Measurements from ENCODE around the gene YJU2. TPM values are rescaled to one million over a fixed set of nuclear protein-coding genes. Genes with fewer than 3 reads are reported as not detected.

The YJU2 gene
- total RNA-seq, 3 donors from 2014 or later (not counting 1 experiment from before 2014, with no cell fraction given), result 37.7 to 39.5 (median 38.5) TPM

DNA sequence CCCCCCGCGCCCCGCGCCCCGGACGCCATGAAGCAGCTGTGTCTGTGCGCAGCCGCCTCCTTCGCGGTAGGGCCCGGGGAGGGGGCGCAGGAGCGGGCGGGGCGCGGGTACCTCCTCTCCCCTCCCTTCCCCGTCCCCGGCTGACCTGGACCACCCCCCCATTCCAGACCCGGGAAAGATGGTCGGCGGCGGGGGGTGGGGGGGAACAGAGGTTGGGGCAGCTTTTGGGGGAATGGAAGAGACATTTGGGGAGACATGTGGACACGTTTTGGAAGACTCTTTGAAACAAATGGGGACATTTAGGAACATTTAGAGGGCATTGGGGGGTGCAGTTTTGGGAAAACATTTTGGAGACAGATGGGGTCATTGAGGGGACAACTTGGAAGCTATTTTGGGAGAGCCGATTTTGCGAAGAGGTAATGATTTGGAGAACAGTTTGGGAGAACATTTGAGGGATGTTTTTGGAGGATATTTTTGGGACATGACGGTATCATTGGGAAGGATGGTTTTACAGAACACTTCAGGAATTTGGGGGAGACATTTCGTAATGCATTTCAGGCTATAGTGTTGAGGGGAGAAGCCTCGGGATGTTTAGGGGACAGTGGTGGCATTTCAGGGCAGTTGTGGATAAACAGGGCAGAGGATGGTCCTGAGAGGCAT lies 48.3 kb upstream of the YJU2 start:
- H3K27ac Mint-ChIP-seq, result no peak overlapping the region
- H3K27me3 Mint-ChIP-seq (ENCODE audit: low read depth in 2 of 2), result peaks cover 38 to 44% of the 10 kb centered on the region in 2 donors
- H3K4me1 ChIP-seq (ENCODE audit: control insufficient read depth, insufficient read depth, low read length), result no peaks in the 10 kb centered on the region
- H3K4me3 ChIP-seq (ENCODE audit: low read length), result no peak overlapping the region
- H3K9me3 ChIP-seq (ENCODE audit: control insufficient read depth, insufficient read depth, low read length), result no peaks in the 10 kb centered on the region
- H3K9me3 Mint-ChIP-seq, result peaks cover 0 to 6% of the 10 kb centered on the region in 2 donors
- 12% methylated on average over 23 of the region's 28 CpGs for WGBS (ENCODE audit: insufficient coverage)
- TF ChIP-seq, protein P1, sequence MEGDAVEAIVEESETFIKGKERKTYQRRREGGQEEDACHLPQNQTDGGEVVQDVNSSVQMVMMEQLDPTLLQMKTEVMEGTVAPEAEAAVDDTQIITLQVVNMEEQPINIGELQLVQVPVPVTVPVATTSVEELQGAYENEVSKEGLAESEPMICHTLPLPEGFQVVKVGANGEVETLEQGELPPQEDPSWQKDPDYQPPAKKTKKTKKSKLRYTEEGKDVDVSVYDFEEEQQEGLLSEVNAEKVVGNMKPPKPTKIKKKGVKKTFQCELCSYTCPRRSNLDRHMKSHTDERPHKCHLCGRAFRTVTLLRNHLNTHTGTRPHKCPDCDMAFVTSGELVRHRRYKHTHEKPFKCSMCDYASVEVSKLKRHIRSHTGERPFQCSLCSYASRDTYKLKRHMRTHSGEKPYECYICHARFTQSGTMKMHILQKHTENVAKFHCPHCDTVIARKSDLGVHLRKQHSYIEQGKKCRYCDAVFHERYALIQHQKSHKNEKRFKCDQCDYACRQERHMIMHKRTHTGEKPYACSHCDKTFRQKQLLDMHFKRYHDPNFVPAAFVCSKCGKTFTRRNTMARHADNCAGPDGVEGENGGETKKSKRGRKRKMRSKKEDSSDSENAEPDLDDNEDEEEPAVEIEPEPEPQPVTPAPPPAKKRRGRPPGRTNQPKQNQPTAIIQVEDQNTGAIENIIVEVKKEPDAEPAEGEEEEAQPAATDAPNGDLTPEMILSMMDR (IDR thresholded peaks at IDR 0.05), result no peak
- peaks cover 16% of the 10 kb centered on the region for H3K27me3 ChIP-seq (ENCODE audit: control insufficient read depth, insufficient read depth, low read length)
- no peak for ATAC-seq
- no peak overlapping the region for H3K27ac ChIP-seq (ENCODE audit: low read length)
- intact Hi-C loops (cut with micrococcal nuclease), result no loop called here
- no peak overlapping the region for H3K4me3 Mint-ChIP-seq
- H3K4me1 Mint-ChIP-seq, result peaks cover 0 to 12% of the 10 kb centered on the region in 2 donors
- H3K36me3 ChIP-seq (ENCODE audit: control insufficient read depth, insufficient read depth, low read length), result no peaks in the 10 kb centered on the region
- no peaks in the 10 kb centered on the region for H3K36me3 Mint-ChIP-seq
- no peak for DNase-seq

DNA sequence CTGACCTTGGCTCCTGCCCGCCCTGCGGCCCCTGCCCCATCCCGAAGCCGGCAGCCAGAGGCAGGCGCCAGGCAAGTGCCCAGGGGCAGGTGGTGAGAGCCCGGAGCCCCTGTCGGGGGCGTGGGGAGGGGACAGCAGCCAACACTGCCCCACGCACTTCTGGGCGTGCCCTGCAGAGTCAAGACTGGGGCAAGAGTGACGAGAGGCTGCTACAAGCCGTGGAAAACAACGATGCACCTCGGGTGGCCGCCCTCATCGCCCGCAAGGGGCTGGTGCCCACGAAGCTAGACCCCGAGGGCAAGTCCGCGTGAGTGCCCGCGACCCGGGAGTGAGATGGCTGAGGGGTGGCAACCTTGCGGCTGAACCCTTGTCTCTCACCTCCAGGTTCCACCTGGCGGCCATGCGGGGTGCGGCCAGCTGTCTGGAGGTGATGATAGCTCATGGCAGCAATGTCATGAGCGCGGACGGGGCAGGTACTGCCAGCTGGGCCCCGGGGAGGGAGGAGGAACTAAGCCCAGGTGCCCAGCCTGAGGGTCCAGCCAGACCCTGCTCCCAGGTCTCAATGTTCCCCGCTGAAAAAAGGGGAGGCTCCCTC lies 47.1 kb upstream of the YJU2 start:
- peaks cover 0 to 6% of the 10 kb centered on the region in 2 donors for H3K9me3 Mint-ChIP-seq
- DNase-seq (no peak), ATAC-seq (no peak)
- peaks cover 4% of the 10 kb centered on the region for H3K4me1 ChIP-seq (ENCODE audit: control insufficient read depth, insufficient read depth, low read length)
- H3K4me1 Mint-ChIP-seq, result peaks cover 0 to 18% of the 10 kb centered on the region in 2 donors
- H3K36me3 Mint-ChIP-seq, result no peaks in the 10 kb centered on the region
- H3K9me3 ChIP-seq (ENCODE audit: control insufficient read depth, insufficient read depth, low read length), result no peaks in the 10 kb centered on the region
- H3K4me3 ChIP-seq (ENCODE audit: low read length), result no peak overlapping the region
- TF ChIP-seq, protein P1 (IDR thresholded peaks at IDR 0.05), result no peak
- H3K27ac ChIP-seq (ENCODE audit: low read length), result no peak overlapping the region
- H3K27ac Mint-ChIP-seq, result no peak overlapping the region
- WGBS (ENCODE audit: insufficient coverage), result 78% methylated on average over 33 of the region's 33 CpGs
- no peak overlapping the region for H3K4me3 Mint-ChIP-seq
- peaks cover 29 to 38% of the 10 kb centered on the region in 2 donors for H3K27me3 Mint-ChIP-seq (ENCODE audit: low read depth in 2 of 2)
- no peaks in the 10 kb centered on the region for H3K36me3 ChIP-seq (ENCODE audit: control insufficient read depth, insufficient read depth, low read length)
- intact Hi-C loops (cut with micrococcal nuclease), result loop anchor here (10.0 kb wide), 1 partner anchor 535 kb away; no protein-coding TSS in a partner anchor
- H3K27me3 ChIP-seq (ENCODE audit: control insufficient read depth, insufficient read depth, low read length), result peaks cover 16% of the 10 kb centered on the region

DNA sequence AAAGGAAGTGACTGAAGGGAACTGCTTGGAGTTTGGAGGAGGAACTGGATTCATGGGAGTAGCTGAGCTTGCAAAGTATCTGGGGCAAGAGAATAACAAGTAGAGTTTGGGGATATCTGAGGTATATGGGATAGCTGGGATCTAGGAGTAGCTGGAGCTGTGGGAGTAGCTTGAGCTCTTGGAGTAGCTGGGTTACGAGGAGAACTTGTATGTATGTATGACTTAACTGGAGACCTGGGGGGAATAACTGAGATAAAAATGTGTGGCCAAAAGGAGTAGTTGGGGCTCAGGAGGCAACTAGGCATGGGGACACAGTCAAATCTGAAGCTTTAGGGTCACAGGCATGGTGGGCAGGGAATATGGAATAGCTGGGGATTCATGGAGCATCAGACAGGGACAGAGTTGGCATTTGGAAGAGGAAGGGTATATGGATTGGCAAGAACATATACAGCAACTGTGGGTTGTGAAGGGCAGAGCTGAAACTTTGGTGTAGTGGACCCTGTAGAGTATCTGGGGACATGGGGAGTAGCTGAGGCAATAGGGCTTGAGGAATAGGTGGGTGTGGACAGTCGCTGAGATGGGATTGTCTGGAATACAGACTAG lies 45.8 kb upstream of the YJU2 start:
- no peak for ATAC-seq
- no peak overlapping the region for H3K4me3 Mint-ChIP-seq
- peaks cover 0 to 6% of the 10 kb centered on the region in 2 donors for H3K9me3 Mint-ChIP-seq
- Histone ChIP-seq H3K4me1 (ENCODE audit: control insufficient read depth, insufficient read depth, low read length) (peaks cover 4% of the 10 kb centered on the region), H3K9me3 (ENCODE audit: control insufficient read depth, insufficient read depth, low read length) (no peaks in the 10 kb centered on the region), H3K27me3 (ENCODE audit: control insufficient read depth, insufficient read depth, low read length) (peaks cover 16% of the 10 kb centered on the region), H3K4me3 (ENCODE audit: low read length) (no peak overlapping the region), H3K27ac (ENCODE audit: low read length) (no peak overlapping the region), H3K36me3 (ENCODE audit: control insufficient read depth, insufficient read depth, low read length) (no peaks in the 10 kb centered on the region)
- H3K36me3 Mint-ChIP-seq, result no peaks in the 10 kb centered on the region
- TF ChIP-seq, protein P1 (IDR thresholded peaks at IDR 0.05), result no peak
- intact Hi-C loops (cut with micrococcal nuclease), result loop anchor here (10.0 kb wide), 1 partner anchor 536 kb away; no protein-coding TSS in a partner anchor
- H3K4me1 Mint-ChIP-seq, result peaks cover 0 to 18% of the 10 kb centered on the region in 2 donors
- WGBS (ENCODE audit: insufficient coverage), result 72% methylated on average over 2 of the region's 2 CpGs
- H3K27me3 Mint-ChIP-seq (ENCODE audit: low read depth in 2 of 2), result peaks cover 24 to 32% of the 10 kb centered on the region in 2 donors
- H3K27ac Mint-ChIP-seq, result no peak overlapping the region
- no peak for DNase-seq
